Astrocyte of the spinal cord (primary cell): ENCODE data around the gene MRI1.
A peak's percentile ranks its signal among the peaks of the same experiment; 100 is the strongest.

Experiments used
- DNase-seq: peaks from one replicate; pipeline ENCODE4 v3.0.0; 2011; ENCODE audit warnings: low read depth, low spot score
- H3K4me3 ChIP-seq: 2 replicates; pipeline ENCODE4 v1.5.1; 2011; ENCODE audit warnings: low read depth, mild to moderate bottlenecking, low read length, moderate library complexity
- in situ Hi-C: cut with HindIII; loops from 2 replicates; pipeline ENCODE4 v1.10.0; 2017; ENCODE audit warnings: low sequenced_read_pairs
- TF ChIP-seq, protein P1 (sequence below): IDR thresholded peaks from 2 replicates; pipeline ENCODE4 v1.5.1; 2012; ENCODE audit warnings: low read depth, mild to moderate bottlenecking, low read length, inconsistent platforms

MRI1 gene

DNA sequence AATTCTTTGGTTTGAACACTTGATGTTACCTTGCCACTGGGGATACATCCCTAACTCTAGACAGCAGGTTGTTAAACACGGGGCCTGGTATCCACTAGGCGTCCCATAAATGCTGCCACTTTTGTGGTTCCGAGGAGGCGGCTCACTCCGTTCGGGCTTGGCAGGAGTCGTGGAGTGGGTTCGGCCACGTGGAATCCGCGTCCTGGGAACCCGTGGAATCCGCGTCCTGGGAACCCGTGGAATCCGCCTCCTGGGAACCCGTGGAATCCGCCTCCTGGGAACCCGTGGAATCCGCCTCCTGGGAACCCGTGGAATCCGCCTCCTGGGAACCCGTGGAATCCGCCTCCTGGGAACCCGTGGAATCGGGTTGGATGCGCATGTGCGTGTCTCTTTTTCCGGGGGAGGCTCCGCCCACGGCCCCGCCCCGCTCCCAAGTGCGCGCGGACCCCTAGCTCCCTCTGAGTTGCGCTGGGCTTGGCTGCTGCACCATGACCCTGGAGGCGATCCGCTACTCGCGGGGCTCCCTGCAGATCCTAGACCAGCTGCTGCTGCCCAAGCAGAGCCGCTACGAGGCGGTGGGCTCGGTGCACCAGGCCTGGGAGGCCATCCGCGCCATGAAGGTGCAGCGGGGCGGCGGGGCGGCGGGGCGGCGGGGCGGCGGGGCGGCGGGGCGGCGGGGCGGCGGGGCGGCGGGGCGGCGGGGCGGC is at the start of gene MRI1:
MRI1 (plus strand) TSS at position 422 of the 707 bp plus-strand sequence; CDS start at position 489, 67 bp downstream.
- TF ChIP-seq, protein P1, sequence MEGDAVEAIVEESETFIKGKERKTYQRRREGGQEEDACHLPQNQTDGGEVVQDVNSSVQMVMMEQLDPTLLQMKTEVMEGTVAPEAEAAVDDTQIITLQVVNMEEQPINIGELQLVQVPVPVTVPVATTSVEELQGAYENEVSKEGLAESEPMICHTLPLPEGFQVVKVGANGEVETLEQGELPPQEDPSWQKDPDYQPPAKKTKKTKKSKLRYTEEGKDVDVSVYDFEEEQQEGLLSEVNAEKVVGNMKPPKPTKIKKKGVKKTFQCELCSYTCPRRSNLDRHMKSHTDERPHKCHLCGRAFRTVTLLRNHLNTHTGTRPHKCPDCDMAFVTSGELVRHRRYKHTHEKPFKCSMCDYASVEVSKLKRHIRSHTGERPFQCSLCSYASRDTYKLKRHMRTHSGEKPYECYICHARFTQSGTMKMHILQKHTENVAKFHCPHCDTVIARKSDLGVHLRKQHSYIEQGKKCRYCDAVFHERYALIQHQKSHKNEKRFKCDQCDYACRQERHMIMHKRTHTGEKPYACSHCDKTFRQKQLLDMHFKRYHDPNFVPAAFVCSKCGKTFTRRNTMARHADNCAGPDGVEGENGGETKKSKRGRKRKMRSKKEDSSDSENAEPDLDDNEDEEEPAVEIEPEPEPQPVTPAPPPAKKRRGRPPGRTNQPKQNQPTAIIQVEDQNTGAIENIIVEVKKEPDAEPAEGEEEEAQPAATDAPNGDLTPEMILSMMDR, result no peak
- peak within 1 kb of the TSS; percentile 72 for H3K4me3 ChIP-seq
- in situ Hi-C loops, result no loop called here
- DNase-seq, result peak; percentile 63

DNA sequence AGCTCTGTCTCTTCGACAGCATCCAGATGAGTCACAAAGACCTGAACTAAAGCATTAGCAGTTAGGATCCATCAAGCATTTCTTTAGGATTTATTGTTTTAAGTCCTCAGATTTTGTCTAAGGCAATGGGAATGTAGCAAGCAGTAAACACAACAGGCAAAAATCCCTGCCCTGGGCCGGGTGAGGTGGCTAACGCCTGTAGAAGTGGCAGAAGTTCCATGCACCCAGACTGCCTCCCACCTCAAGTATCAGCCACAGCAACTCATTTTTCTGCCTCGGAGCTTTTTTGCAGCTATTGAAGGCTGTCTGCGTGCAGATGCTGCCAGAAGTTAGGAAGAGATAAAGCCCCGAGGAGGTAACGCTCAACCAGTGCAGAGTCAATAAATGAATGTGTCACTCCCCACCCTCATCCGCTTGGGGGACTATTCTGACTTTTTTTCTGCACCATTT is 47.1 kb upstream of the MRI1 start:
- TF ChIP-seq, protein P1, result no peak
- in situ Hi-C loops, result no loop called here
- H3K4me3 ChIP-seq, result no peak overlapping the region
- DNase-seq, result no peak

DNA sequence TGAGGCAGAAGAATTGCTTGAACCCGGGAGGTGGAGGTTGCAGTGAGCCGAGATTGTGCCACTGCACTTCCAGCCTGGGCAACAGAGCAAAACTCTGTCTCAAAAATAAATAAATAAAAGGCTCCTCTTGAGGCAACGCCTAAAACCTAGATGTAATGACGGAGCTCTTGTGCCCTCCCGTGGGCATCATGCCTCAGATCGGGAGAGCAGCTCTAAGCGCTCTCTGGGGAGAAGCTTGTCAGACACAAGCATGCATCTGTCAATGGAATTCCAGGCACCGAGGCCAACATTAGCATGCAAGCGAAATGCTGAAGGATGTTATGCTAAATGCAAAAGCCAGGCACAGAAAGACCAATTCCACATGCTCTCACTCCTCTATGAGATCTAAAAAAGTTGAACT is 45.6 kb upstream of the MRI1 start:
- peak; percentile 66 for DNase-seq
- in situ Hi-C loops, result no loop called here
- TF ChIP-seq, protein P1, result peak; percentile 44
- no peak overlapping the region for H3K4me3 ChIP-seq

DNA sequence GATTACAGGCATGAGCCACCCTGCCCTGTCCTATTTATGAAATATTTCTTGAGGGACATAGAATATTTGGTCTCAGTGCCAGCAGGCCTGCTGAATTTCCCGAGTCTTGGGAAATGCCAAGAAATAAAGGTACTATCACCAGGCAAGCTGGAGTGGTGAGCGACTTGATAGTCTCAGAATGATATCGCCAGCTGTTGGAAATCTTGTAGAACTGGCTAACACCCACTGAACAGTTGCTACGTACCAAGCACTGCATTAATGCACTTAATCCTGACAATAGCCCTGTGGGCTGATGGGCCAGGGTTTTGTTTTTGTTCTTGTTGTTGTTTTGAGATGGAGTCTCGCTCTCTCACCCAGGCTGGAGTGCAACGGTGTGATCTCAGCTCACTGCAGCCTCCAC is 42.2 kb upstream of the MRI1 start:
- DNase-seq, result no peak
- TF ChIP-seq, protein P1, result no peak
- H3K4me3 ChIP-seq, result no peak overlapping the region
- in situ Hi-C loops, result no loop called here

DNA sequence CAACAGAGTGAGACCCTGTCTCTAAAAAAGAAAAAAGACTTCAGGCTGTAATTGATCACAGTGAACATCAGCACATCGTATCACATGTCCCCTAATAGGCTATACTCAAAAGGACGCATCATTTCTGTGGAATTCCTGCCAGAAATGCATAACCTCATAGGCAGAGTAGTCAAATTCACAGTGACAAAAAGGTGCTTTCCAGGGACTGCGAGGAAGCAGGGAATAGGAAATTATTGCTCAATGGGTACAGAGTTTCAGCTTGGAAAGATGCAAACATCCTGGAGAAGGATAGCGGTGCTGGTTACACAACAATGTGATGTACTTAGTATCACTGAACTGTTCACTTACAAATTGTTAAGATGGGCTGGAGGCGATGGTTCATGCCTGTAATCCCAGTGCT is 41.1 kb upstream of the MRI1 start:
- in situ Hi-C loops, result no loop called here
- H3K4me3 ChIP-seq, result no peak overlapping the region
- DNase-seq, result no peak
- TF ChIP-seq, protein P1, result no peak

DNA sequence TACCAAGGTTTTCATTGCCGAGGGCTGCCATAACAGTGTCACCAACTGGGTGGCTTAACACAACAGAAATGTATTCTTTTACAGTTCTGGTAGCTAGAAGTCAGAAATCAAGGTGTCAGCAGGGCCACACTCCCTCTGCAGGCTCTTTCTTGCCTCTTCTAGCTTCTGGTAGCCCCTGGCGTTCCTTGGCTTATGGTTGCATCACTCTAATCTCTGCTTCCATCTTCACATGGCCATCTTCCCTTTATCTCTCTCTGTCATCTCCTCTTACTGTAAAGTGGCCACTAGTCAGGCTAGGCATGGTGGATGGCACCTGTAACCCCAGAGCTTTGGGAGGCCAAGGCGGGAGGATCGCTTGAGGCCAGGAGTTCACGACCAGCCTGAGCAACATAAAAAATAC is 38.0 kb upstream of the MRI1 start:
- H3K4me3 ChIP-seq, result no peak overlapping the region
- in situ Hi-C loops, result no loop called here
- TF ChIP-seq, protein P1, result no peak
- DNase-seq, result no peak
